Liver (tissue), 9 donors: Measurements from ENCODE around the gene NARS2. TPM values are rescaled to one million over a fixed set of nuclear protein-coding genes. Genes with fewer than 3 reads are reported as not detected.
A peak's percentile ranks its signal among the peaks of the same experiment; 100 is the strongest.

Experiments used
- DNase-seq: peaks from one replicate; pipeline ENCODE4 v3.0.0-alpha.2; 2017; ENCODE audit warnings: low spot score
- H3K27ac ChIP-seq, 2 donors: one replicate each; pipeline ENCODE4 v1.7.0; 2013; ENCODE audit warnings: inconsistent platforms in 2 of 2, low read length in 2 of 2, control low read depth in 1 of 2, low read depth in 1 of 2, mild to moderate bottlenecking in 1 of 2
- H3K27me3 ChIP-seq, 4 donors: one replicate each; pipeline versions ENCODE4 v1.6.1 to v1.7.0; 2013; ENCODE audit warnings: low read length in 3 of 4, inconsistent platforms in 1 of 4, mild to moderate bottlenecking in 1 of 4, moderate library complexity in 1 of 4; ENCODE audit not compliant: control insufficient read depth in 4 of 4, insufficient read depth in 4 of 4
- H3K36me3 ChIP-seq, 4 donors: one replicate each; pipeline versions ENCODE4 v1.6.1 to v1.7.0; 2013; ENCODE audit warnings: low read length in 3 of 4, mild to moderate bottlenecking in 3 of 4, low read depth in 1 of 4, moderate library complexity in 1 of 4; ENCODE audit not compliant: control insufficient read depth in 4 of 4, insufficient read depth in 3 of 4
- H3K4me1 ChIP-seq, 4 donors: one replicate each; pipeline versions ENCODE4 v1.6.1 to v1.7.0; 2013; ENCODE audit warnings: low read length in 3 of 4, mild to moderate bottlenecking in 3 of 4, moderate library complexity in 1 of 4; ENCODE audit not compliant: control insufficient read depth in 4 of 4, insufficient read depth in 4 of 4
- H3K4me3 ChIP-seq, 3 donors: one replicate each; pipeline versions ENCODE4 v1.6.1 to v1.7.0; 2013; ENCODE audit warnings: low read length in 3 of 3, control low read depth in 1 of 3, low read depth in 1 of 3, mild to moderate bottlenecking in 1 of 3
- H3K9ac ChIP-seq, 2 donors: one replicate each; pipeline ENCODE4 v1.7.0; 2013; ENCODE audit warnings: low read length in 2 of 2, mild to moderate bottlenecking in 2 of 2, moderate library complexity in 2 of 2, control low read depth in 1 of 2, low read depth in 1 of 2
- H3K9me3 ChIP-seq, 4 donors: one replicate each; pipeline versions ENCODE4 v1.6.1 to v1.7.0; 2013; ENCODE audit warnings: low read length in 3 of 4; ENCODE audit not compliant: control insufficient read depth in 4 of 4
- ATF3 ChIP-seq: IDR thresholded peaks from 2 replicates; pipeline ENCODE4 v1.6.1; 2016; ENCODE audit warnings: antibody characterized with exemption
- EGR1 ChIP-seq, 2 donors: IDR thresholded peaks; 2 replicates each; pipeline ENCODE4 v1.6.1; 2016 to 2018; ENCODE audit warnings: antibody characterized with exemption in 2 of 2, low read depth in 2 of 2
- FOXA1 ChIP-seq: IDR thresholded peaks from 2 replicates; pipeline ENCODE4 v1.6.1; 2016; ENCODE audit warnings: antibody characterized with exemption
- FOXA2 ChIP-seq: IDR thresholded peaks from 2 replicates; pipeline ENCODE4 v1.6.1; 2016; ENCODE audit warnings: antibody characterized with exemption
- GABPA ChIP-seq, 2 donors: IDR thresholded peaks in 1 of 2; conservative IDR thresholded peaks in 1 of 2; 2 replicates each; pipeline ENCODE4 v1.6.1; 2016; ENCODE audit warnings: antibody characterized with exemption in 2 of 2, mild to moderate bottlenecking in 1 of 2, moderate library complexity in 1 of 2
- HNF4A ChIP-seq, 2 donors: conservative IDR thresholded peaks; 2 replicates each; pipeline ENCODE4 v1.6.1; 2016; ENCODE audit warnings: antibody characterized with exemption in 2 of 2, mild to moderate bottlenecking in 2 of 2
- HNF4G ChIP-seq: IDR thresholded peaks from 2 replicates; pipeline ENCODE4 v1.6.1; 2016; ENCODE audit warnings: antibody characterized with exemption
- JUND ChIP-seq, 2 donors: IDR thresholded peaks; 2 replicates each; pipeline ENCODE4 v1.6.1; 2016; ENCODE audit warnings: antibody characterized with exemption in 2 of 2
- MAX ChIP-seq: IDR thresholded peaks from 2 replicates; pipeline ENCODE4 v1.6.1; 2016; ENCODE audit warnings: antibody characterized with exemption
- NR2F2 ChIP-seq: IDR thresholded peaks from 2 replicates; pipeline ENCODE4 v1.6.1; 2016; ENCODE audit warnings: antibody characterized with exemption
- RAD21 ChIP-seq, 2 donors: IDR thresholded peaks; 2 replicates each; pipeline ENCODE4 v1.6.1; 2016; ENCODE audit warnings: antibody characterized with exemption in 2 of 2, mild to moderate bottlenecking in 2 of 2
- RXRA ChIP-seq, 2 donors: IDR thresholded peaks; 2 replicates each; pipeline ENCODE4 v1.6.1; 2017 to 2018; ENCODE audit warnings: antibody characterized with exemption in 2 of 2, mild to moderate bottlenecking in 1 of 2
- SP1 ChIP-seq: IDR thresholded peaks from 2 replicates; pipeline ENCODE4 v1.6.1; 2018; ENCODE audit warnings: antibody characterized with exemption, mild to moderate bottlenecking
- TAF1 ChIP-seq: conservative IDR thresholded peaks from 2 replicates; pipeline ENCODE4 v1.6.1; 2016; ENCODE audit warnings: antibody characterized with exemption, mild to moderate bottlenecking
- YY1 ChIP-seq: IDR thresholded peaks from 2 replicates; pipeline ENCODE4 v1.6.1; 2016; ENCODE audit warnings: antibody characterized with exemption, mild to moderate bottlenecking
- ZBTB33 ChIP-seq: IDR thresholded peaks from 2 replicates; pipeline ENCODE4 v1.6.1; 2016; ENCODE audit warnings: antibody characterized with exemption
- WGBS: extraction: QIAGEN DNeasy Blood & Tissue Kit; methylation state at CpG from one replicate; pipeline ENCODE4 v1.1.7; 2013; 5-methylcytosine and 5-hydroxymethylcytosine counted together
- polyA plus RNA-seq, 2 donors: library from polyadenylated mRNA; stranded (reverse) in 1 of 2; unstranded in 1 of 2; fragments of 200-250 nt in 1 of 2; fragments of >200 nt in 1 of 2; fragmentation: Nextera tagmentation in 1 of 2; extraction: Ambion mirVana in 1 of 2; gene quantifications; one replicate each; pipeline versions ENCODE4 v1.2.1 to v1.2.3, GENCODE V29; 2013 to 2015
- total RNA-seq, 2 donors: library from RNA; depleted of rRNA; stranded (reverse); fragments of >200 nt; gene quantifications; one replicate each; pipeline ENCODE4 v1.2.3, GENCODE V29; 2014
- TF ChIP-seq, protein P1 (sequence below): fragments of 150-350 bp; IDR thresholded peaks from 2 replicates; pipeline ENCODE4 v1.5.1; 2017; ENCODE audit warnings: improper control_type of control experiment, low read depth, low read length; ENCODE audit not compliant: missing input control
- TF ChIP-seq, protein P2 (sequence below): IDR thresholded peaks from 2 replicates; pipeline ENCODE4 v1.6.1; 2016; ENCODE audit warnings: antibody characterized with exemption, mild to moderate bottlenecking
- donor health status: healthy.
- donor health status: healthy.
- donor health status: healthy.
- donor health status: healthy.
- donor health status: healthy.

NARS2 gene, protein sequence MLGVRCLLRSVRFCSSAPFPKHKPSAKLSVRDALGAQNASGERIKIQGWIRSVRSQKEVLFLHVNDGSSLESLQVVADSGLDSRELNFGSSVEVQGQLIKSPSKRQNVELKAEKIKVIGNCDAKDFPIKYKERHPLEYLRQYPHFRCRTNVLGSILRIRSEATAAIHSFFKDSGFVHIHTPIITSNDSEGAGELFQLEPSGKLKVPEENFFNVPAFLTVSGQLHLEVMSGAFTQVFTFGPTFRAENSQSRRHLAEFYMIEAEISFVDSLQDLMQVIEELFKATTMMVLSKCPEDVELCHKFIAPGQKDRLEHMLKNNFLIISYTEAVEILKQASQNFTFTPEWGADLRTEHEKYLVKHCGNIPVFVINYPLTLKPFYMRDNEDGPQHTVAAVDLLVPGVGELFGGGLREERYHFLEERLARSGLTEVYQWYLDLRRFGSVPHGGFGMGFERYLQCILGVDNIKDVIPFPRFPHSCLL
- total RNA-seq (10 to 100 TPM; 12.7 to 19.4 TPM), polyA plus RNA-seq (10 to 100 TPM; 10.4 to 10.9 TPM)

DNA sequence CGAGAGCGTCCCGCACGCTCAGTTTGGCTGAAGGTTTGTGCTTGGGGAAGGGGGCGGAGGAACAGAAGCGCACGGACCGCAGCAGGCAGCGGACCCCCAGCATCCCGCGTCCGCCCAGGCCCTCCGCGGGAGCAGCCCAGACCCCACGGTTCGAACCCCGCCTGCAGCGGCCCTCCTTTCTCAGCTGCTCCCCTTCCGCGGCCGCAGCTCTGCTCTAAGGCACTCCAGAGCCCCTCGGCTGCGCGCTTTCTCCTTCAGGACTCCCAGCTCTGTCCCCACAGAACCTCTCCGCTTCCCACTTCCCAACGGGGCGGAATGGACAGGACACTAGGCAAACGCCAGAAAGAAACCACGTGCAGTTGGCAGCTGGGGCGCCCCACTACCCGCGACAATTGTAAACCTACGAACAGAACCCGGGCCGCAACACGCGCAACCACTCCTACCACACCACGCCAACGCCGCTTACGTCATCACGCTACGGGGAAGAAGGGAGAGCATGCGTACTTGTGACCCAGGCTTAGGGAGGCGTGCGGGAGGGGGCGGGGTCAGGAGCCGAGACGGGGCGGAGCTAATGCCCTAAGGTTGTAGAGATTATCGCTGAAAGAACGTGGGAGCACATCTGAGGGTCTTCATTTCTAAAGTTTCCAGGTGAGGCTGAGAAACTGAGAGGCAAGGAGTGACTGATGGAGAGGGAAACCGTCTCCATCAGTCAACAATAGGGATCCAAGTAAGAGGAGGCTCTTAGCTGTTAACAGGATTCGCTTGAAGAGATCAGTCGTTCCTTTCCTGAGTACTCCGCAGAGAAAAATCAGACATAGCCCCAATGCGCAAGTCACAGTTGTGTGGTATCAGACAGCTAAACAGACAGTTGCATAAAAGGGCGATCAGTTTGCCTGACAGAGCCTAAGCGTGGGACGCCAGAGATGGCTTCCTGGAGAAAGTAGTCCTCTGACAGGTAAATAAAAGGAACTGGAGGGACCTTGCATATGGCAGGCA, at the start of gene NARS2:
Gene NARS2, minus strand, starts transcription at position 479 of the 996 bp plus-strand sequence. Its CDS starts 376 bp downstream, at position 103.
- Histone ChIP-seq H3K27me3 (no peaks in the 10 kb centered on the region), H3K36me3 (peaks cover 0 to 8% (median 5%) of the 10 kb centered on the region in 4 donors), H3K9me3 (no peaks in the 10 kb centered on the region), H3K27ac (peak within 1 kb of the TSS; percentile 76 to 88), H3K4me3 (peak within 1 kb of the TSS; percentile 67 to 82 (median 70)), H3K4me1 (peaks cover 0 to 13% (median 2%) of the 10 kb centered on the region in 4 donors), H3K9ac (peak within 1 kb of the TSS; percentile 75 to 79)
- peak; percentile 19 to 58 for TF ChIP-seq EGR1 (IDR thresholded peaks at IDR 0.05; ENCODE audit: low read depth in 2 of 2)
- TF ChIP-seq TAF1: peak; percentile 87
- peak; percentile 4 for TF ChIP-seq ATF3
- peak in 1 of 2 donors; percentile 71 for TF ChIP-seq JUND (IDR thresholded peaks at IDR 0.05)
- TF ChIP-seq FOXA2: no peak
- peak; percentile 74 for TF ChIP-seq YY1
- TF ChIP-seq, protein P1, sequence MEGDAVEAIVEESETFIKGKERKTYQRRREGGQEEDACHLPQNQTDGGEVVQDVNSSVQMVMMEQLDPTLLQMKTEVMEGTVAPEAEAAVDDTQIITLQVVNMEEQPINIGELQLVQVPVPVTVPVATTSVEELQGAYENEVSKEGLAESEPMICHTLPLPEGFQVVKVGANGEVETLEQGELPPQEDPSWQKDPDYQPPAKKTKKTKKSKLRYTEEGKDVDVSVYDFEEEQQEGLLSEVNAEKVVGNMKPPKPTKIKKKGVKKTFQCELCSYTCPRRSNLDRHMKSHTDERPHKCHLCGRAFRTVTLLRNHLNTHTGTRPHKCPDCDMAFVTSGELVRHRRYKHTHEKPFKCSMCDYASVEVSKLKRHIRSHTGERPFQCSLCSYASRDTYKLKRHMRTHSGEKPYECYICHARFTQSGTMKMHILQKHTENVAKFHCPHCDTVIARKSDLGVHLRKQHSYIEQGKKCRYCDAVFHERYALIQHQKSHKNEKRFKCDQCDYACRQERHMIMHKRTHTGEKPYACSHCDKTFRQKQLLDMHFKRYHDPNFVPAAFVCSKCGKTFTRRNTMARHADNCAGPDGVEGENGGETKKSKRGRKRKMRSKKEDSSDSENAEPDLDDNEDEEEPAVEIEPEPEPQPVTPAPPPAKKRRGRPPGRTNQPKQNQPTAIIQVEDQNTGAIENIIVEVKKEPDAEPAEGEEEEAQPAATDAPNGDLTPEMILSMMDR: no peak
- TF ChIP-seq SP1: peak; percentile 60
- no peak for TF ChIP-seq FOXA1
- TF ChIP-seq, protein P2, sequence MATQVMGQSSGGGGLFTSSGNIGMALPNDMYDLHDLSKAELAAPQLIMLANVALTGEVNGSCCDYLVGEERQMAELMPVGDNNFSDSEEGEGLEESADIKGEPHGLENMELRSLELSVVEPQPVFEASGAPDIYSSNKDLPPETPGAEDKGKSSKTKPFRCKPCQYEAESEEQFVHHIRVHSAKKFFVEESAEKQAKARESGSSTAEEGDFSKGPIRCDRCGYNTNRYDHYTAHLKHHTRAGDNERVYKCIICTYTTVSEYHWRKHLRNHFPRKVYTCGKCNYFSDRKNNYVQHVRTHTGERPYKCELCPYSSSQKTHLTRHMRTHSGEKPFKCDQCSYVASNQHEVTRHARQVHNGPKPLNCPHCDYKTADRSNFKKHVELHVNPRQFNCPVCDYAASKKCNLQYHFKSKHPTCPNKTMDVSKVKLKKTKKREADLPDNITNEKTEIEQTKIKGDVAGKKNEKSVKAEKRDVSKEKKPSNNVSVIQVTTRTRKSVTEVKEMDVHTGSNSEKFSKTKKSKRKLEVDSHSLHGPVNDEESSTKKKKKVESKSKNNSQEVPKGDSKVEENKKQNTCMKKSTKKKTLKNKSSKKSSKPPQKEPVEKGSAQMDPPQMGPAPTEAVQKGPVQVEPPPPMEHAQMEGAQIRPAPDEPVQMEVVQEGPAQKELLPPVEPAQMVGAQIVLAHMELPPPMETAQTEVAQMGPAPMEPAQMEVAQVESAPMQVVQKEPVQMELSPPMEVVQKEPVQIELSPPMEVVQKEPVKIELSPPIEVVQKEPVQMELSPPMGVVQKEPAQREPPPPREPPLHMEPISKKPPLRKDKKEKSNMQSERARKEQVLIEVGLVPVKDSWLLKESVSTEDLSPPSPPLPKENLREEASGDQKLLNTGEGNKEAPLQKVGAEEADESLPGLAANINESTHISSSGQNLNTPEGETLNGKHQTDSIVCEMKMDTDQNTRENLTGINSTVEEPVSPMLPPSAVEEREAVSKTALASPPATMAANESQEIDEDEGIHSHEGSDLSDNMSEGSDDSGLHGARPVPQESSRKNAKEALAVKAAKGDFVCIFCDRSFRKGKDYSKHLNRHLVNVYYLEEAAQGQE: peak; percentile 56
- peak; percentile 92 for TF ChIP-seq MAX
- TF ChIP-seq HNF4G: no peak
- TF ChIP-seq RXRA (IDR thresholded peaks at IDR 0.05): peak; percentile 13 to 27
- peak; percentile 19 for TF ChIP-seq NR2F2
- peak in 1 of 2 donors; percentile 31 for TF ChIP-seq HNF4A (conservative IDR thresholded peaks at IDR 0.05)
- TF ChIP-seq RAD21 (IDR thresholded peaks at IDR 0.05): peak in 1 of 2 donors; percentile 7
- TF ChIP-seq GABPA (IDR thresholded peaks at IDR 0.05 in 1 of 2, conservative IDR thresholded peaks at IDR 0.05 in 1 of 2): no peak
- peak; percentile 52 for TF ChIP-seq ZBTB33
- DNase-seq: peak; percentile 98
- WGBS: under 1% methylated on average over 60 of the region's 60 CpGs
